Smooth muscle cell of trachea (primary cell): ENCODE measurements around the gene TBC1D9B. TPM values are rescaled to one million over a fixed set of nuclear protein-coding genes. Genes with fewer than 3 reads are reported as not detected.

ENCODE experiments used
- total RNA-seq: library from RNA; depleted of rRNA; stranded (reverse); fragments of >200 nt; gene quantifications from 2 replicates; pipeline ENCODE4 v1.2.1, GENCODE V29; 2014

The TBC1D9B gene
- total RNA-seq, result 56.4 and 93.0 TPM in 2 replicates

GRCh38 chr5:179907556-179908324, at the start of gene TBC1D9B:
Gene TBC1D9B, minus strand, starts transcription at chr5:179907897. Its CDS starts 76 bp downstream, at chr5:179907821.

DNA sequence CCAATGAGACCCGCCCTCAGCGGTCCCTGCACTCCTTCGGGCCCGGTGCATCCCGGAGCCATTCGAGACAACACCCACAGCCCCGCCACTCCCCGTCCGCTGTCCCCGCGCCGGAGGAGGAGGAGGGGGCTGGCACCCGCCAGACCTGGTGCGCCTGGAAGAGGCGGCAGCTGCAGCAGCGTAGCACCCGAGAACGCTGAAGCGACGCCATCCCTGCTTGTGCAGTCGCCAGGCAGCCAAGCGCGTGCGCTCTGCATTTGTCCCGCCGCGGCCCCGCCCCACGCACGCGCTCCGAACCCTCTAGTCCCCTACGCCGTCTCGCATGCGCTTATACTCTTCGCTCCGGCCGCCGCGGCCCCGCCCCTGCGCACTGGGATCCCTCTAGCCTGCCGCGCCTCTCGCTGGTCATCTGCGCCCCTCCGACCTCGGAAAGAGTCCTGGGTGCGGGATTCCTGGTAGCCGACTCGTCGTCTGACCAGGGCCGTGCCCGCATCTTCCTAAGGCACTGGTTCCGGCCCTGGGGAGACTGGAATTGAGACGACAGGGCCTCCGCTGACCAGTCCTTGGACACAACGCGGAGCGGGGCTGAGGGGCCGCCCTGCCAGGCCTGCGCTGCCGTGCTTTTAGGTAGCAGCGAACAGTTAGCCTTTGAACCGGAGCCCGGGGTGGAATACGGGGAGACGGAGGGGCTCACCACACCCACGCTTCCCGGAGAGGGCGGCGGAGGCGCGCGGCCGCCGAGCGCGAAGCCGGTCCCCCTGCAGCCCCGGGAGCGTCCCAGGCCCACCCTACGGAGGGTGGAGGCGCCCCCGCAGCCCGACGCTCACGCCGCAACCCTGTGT, 48.9 kb downstream of the TBC1D9B start, which contains the start of gene MRNIP:
TSS of gene MRNIP (minus strand) at position 232 of the 842 bp plus-strand sequence. CDS start at position 211, 21 bp downstream.

DNA sequence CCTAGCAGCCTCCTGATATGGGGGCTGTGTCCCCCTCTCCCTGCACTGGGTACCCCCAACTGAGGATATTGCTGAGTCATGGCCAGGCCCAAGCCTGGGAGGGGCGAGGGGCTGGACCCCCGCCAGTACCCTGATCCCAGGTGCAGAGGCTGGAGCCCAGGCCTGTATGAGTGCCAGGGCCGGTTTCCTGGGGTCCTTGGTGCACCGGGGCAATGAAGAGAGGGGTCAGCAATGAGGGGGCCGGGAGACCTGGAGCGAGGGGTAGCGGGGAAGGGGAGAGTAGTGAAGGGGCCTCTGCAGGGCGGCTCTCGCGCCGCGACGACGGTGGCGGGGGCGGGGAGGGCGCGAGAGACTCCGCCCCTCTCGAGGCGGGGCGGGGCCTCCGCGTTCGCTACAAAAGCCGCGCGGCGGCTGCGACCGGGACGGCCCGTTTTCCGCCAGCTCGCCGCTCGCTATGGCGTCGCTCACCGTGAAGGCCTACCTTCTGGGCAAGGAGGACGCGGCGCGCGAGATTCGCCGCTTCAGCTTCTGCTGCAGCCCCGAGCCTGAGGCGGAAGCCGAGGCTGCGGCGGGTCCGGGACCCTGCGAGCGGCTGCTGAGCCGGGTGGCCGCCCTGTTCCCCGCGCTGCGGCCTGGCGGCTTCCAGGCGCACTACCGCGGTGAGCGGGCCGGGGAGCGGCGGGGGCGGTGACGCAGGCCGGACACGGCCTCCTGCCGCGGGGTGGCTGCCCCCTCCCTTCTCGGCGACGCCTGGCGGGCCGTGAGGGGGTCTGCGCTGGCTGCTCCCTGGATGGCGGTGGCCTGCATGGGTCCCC, 87.0 kb downstream of the TBC1D9B start, which contains the start of gene SQSTM1:
TSS of gene SQSTM1 (plus strand) at position 423 of the 815 bp plus-strand sequence. CDS start at position 455, 32 bp downstream.

Other genes with a start within 250 kb of the TBC1D9B start
- gene CBY3, start 226.9 kb downstream of the TBC1D9B start, total RNA-seq, result not detected in 2 replicates
- 606 and 677 TPM in 2 replicates for gene CANX, start 208.9 kb downstream of the TBC1D9B start, total RNA-seq
- gene MAML1, start 175.1 kb downstream of the TBC1D9B start, total RNA-seq, result 7.0 and 8.6 TPM in 2 replicates
- 1.3 TPM in 1 of 2 replicates, not detected in the other for gene LTC4S, start 113.9 kb downstream of the TBC1D9B start, total RNA-seq
- gene MGAT4B, start 101.0 kb downstream of the TBC1D9B start, total RNA-seq, result 180 and 230 TPM in 2 replicates
- 1,147 and 2,519 TPM in 2 replicates for gene SQSTM1, start 87.0 kb downstream of the TBC1D9B start, total RNA-seq
- gene MRNIP, start 49.1 kb downstream of the TBC1D9B start, total RNA-seq, result 21.2 and 23.0 TPM in 2 replicates
- gene RNF130, start 163.9 kb upstream of the TBC1D9B start, total RNA-seq, result 21.5 and 57.2 TPM in 2 replicates